Measurements from ENCODE around the gene ATG16L2. TPM values are rescaled to one million over a fixed set of nuclear protein-coding genes. Genes with fewer than 3 reads are reported as not detected.

Gene ATG16L2
- total and polyA plus RNA-seq, 9 of the 15 experiments (the other 6 are each of a cell fraction or from before 2014, with no cell fraction given): 0.18 to 11.2 (median 6.2) TPM

DNA sequence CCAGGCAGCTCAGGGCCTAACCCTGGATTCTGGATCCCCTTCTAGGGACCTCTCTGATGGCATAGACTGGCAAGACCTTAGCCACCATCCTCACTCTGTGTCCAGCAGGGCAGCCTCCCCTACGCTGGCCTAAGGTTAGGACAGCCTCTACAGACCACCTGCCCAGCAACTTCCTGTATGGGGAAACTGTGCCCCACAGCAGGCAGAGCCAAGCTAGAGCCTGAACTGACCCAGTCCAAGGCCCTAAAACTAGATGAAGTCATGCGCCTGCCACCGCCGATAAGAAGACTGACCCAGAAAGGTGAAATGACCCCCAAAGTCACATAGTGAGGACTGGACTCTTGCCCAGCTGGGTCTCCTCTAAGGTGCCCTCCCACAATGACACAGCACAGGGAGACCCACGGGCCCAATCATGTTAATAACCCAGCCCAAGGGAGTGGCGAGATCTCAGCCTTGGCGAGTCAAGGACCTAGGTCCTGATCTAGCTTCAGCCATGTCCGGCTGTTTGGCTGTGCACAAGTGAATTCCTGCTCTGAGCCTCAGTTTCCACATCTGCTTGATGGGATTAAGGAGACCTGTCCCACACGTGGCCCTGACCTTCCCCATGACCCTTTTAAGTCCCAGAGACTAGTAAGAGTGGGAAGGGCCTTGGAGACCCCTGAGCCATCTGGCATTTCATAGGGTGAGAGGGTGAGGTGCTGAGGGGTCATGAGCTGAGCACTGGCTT lies 37.9 kb upstream of the ATG16L2 start (continued):
- TF ChIP-seq, protein P1, sequence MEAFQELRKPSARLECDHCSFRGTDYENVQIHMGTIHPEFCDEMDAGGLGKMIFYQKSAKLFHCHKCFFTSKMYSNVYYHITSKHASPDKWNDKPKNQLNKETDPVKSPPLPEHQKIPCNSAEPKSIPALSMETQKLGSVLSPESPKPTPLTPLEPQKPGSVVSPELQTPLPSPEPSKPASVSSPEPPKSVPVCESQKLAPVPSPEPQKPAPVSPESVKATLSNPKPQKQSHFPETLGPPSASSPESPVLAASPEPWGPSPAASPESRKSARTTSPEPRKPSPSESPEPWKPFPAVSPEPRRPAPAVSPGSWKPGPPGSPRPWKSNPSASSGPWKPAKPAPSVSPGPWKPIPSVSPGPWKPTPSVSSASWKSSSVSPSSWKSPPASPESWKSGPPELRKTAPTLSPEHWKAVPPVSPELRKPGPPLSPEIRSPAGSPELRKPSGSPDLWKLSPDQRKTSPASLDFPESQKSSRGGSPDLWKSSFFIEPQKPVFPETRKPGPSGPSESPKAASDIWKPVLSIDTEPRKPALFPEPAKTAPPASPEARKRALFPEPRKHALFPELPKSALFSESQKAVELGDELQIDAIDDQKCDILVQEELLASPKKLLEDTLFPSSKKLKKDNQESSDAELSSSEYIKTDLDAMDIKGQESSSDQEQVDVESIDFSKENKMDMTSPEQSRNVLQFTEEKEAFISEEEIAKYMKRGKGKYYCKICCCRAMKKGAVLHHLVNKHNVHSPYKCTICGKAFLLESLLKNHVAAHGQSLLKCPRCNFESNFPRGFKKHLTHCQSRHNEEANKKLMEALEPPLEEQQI (IDR thresholded peaks at IDR 0.05): no peak
- TF ChIP-seq KDM5B (IDR thresholded peaks at IDR 0.05; ENCODE audit: insufficient replicate concordance, low read depth, low read length): peak; percentile 61
- 0 out of 2 replicates have a peak, but pooled peaks have one; percentile 49 for TF ChIP-seq BACH1 (tag; IDR thresholded peaks at IDR 0.05)
- TF ChIP-seq, protein P2, sequence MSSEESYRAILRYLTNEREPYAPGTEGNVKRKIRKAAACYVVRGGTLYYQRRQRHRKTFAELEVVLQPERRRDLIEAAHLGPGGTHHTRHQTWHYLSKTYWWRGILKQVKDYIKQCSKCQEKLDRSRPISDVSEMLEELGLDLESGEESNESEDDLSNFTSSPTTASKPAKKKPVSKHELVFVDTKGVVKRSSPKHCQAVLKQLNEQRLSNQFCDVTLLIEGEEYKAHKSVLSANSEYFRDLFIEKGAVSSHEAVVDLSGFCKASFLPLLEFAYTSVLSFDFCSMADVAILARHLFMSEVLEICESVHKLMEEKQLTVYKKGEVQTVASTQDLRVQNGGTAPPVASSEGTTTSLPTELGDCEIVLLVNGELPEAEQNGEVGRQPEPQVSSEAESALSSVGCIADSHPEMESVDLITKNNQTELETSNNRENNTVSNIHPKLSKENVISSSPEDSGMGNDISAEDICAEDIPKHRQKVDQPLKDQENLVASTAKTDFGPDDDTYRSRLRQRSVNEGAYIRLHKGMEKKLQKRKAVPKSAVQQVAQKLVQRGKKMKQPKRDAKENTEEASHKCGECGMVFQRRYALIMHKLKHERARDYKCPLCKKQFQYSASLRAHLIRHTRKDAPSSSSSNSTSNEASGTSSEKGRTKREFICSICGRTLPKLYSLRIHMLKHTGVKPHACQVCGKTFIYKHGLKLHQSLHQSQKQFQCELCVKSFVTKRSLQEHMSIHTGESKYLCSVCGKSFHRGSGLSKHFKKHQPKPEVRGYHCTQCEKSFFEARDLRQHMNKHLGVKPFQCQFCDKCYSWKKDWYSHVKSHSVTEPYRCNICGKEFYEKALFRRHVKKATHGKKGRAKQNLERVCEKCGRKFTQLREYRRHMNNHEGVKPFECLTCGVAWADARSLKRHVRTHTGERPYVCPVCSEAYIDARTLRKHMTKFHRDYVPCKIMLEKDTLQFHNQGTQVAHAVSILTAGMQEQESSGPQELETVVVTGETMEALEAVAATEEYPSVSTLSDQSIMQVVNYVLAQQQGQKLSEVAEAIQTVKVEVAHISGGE (CRISPR knock-in tag; IDR thresholded peaks at IDR 0.05): peak in 1 of 3 experiments; percentile 55; a peak in 1 of 6 replicates
- peak; percentile 85; the same call in 1 of the 2 replicates for TF ChIP-seq EP300 (IDR thresholded peaks at IDR 0.05; ENCODE audit: low read length)
- peak; percentile 37 for TF ChIP-seq TBP (optimal IDR thresholded peaks at IDR 0.05; ENCODE audit: low read depth, low read length)
- TF ChIP-seq ETV1 (tag; conservative IDR thresholded peaks at IDR 0.05; ENCODE audit: low read depth): peak; percentile 46
- TF ChIP-seq ESRRB (CRISPR knock-in tag; IDR thresholded peaks at IDR 0.05; ENCODE audit: borderline replicate concordance): no peak
- no peak; the same call in 1 of the 2 replicates for TF ChIP-seq CHD2 (IDR thresholded peaks at IDR 0.05; ENCODE audit: low read depth, low read length)
- peak; percentile 59 for TF ChIP-seq GATA2 (CRISPR knock-in tag; IDR thresholded peaks at IDR 0.05)
- no peak for TF ChIP-seq MYC (IDR thresholded peaks at IDR 0.05; ENCODE audit: low read depth, low read length)
- TF ChIP-seq MYC (CRISPR knock-in tag; IDR thresholded peaks at IDR 0.05; ENCODE audit: borderline replicate concordance, low read depth): no peak
- TF ChIP-seq, protein P3, sequence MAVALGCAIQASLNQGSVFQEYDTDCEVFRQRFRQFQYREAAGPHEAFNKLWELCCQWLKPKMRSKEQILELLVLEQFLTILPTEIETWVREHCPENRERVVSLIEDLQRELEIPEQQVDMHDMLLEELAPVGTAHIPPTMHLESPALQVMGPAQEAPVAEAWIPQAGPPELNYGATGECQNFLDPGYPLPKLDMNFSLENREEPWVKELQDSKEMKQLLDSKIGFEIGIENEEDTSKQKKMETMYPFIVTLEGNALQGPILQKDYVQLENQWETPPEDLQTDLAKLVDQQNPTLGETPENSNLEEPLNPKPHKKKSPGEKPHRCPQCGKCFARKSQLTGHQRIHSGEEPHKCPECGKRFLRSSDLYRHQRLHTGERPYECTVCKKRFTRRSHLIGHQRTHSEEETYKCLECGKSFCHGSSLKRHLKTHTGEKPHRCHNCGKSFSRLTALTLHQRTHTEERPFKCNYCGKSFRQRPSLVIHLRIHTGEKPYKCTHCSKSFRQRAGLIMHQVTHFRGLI (CRISPR knock-in tag; IDR thresholded peaks at IDR 0.05): peak; percentile 66; the same call in 1 of the 2 replicates
- TF ChIP-seq CHD4 (IDR thresholded peaks at IDR 0.05; ENCODE audit: insufficient read depth, insufficient replicate concordance, low read depth, low read length, poor library complexity, severe bottlenecking): peak; percentile 83
- TF ChIP-seq CBX3 (IDR thresholded peaks at IDR 0.05; ENCODE audit: borderline replicate concordance in 1 of 2, low read length in 2 of 2): no peak; a peak in 1 of 3 replicates
- peak; percentile 74; the same call in 1 of the 2 replicates for TF ChIP-seq NR2C1 (IDR thresholded peaks at IDR 0.05)
- peak; percentile 70; the same call in 1 of the 2 replicates for TF ChIP-seq NR2C1 (tag; IDR thresholded peaks at IDR 0.05)
- no peak for TF ChIP-seq ZNF778 (CRISPR knock-in tag; IDR thresholded peaks at IDR 0.05)
- no peak for TF ChIP-seq DNMT1 (IDR thresholded peaks at IDR 0.05)
- peak; percentile 22 for TF ChIP-seq SMAD1 (IDR thresholded peaks at IDR 0.05; ENCODE audit: low read depth, low read length, partially characterized antibody)

Data from K562 (cell line).